HUES6 (cell line): ENCODE data around the gene KLHL29.

Source experiments
- H3K27ac ChIP-seq: 2 replicates; pipeline ENCODE4 v1.7.0; 2013; ENCODE audit warnings: low read depth, mild to moderate bottlenecking, low read length, inconsistent platforms
- H3K27me3 ChIP-seq: 2 replicates; pipeline ENCODE4 v1.6.1; 2013; ENCODE audit warnings: low read length; ENCODE audit not compliant: control insufficient read depth, insufficient read depth
- H3K36me3 ChIP-seq: 2 replicates; pipeline ENCODE4 v1.6.1; 2013; ENCODE audit warnings: low read length; ENCODE audit not compliant: control insufficient read depth, insufficient read depth
- H3K4me1 ChIP-seq: 2 replicates; pipeline ENCODE4 v1.6.1; 2013; ENCODE audit warnings: low read length; ENCODE audit not compliant: control insufficient read depth, insufficient read depth
- H3K4me3 ChIP-seq: 2 replicates; pipeline ENCODE4 v1.5.1; 2013; ENCODE audit warnings: low read depth, low read length
- H3K9ac ChIP-seq: one replicate; pipeline ENCODE4 v1.6.1; 2013; ENCODE audit warnings: mild to moderate bottlenecking, low read length
- H3K9me3 ChIP-seq: 2 replicates; pipeline ENCODE4 v1.6.1; 2013; ENCODE audit warnings: low read depth, low read length; ENCODE audit not compliant: control insufficient read depth, insufficient read depth

KLHL29 gene

DNA sequence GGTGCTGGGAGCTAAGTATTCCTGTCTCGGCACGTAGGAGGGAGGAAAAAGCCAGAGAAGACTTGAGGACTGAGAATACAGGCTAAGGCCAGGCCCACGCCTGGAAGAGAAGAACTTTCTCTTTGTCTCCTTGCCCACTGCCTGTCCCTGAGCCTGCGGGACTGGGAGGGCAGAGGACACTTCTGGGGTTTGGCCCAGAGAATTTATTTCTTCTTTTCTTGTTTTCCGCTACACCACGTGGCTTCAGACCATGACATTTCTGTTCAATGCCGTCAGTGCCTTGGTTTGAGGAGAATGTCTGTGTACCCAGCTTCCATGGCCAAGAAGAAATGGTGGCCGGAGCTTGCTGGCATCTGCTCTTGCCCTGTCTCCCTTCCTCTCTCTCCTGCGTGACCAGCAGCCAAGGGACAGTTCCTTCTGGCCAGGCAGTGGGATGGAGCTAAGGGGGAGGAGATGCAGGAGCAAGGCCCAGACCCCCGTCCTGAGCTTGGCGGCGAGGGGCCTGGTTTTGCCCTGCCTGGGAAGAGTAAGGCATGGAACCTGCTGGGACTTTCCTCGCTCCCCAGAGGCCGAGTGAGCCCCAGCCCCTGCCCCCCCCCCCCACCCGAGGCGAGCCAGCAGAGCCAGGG lies 140.3 kb downstream of the KLHL29 start:
- H3K27ac ChIP-seq = no peak overlapping the region
- H3K27me3 ChIP-seq = no peaks in the 10 kb centered on the region
- H3K9me3 ChIP-seq = no peaks in the 10 kb centered on the region
- H3K9ac ChIP-seq = no peak overlapping the region
- H3K4me3 ChIP-seq = no peak overlapping the region
- H3K4me1 ChIP-seq = peaks cover 21% of the 10 kb centered on the region
- no peaks in the 10 kb centered on the region for H3K36me3 ChIP-seq

DNA sequence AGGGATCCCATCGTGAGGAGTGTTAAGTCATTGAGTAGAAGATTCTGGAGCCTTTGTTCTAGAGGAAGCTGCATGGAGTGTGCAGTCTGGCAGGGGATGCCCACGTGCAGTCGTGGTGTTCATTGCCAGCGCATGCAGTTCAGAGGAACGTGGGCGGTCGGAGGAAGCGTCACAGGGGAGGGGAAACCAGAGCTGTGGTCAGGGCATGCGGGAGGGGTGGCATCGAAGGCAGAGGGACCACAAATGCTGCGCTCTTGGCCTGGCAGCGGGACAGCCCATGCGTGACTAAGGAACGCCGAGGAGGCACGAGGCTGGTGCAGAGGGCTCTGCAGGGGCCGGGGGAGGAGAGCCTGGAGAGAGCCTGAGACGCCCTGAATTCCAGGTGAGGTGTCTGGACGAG lies 141.1 kb downstream of the KLHL29 start:
- no peaks in the 10 kb centered on the region for H3K27me3 ChIP-seq
- peaks cover 17% of the 10 kb centered on the region; the same call in 1 of the 2 replicates for H3K4me1 ChIP-seq
- no peaks in the 10 kb centered on the region for H3K9me3 ChIP-seq
- no peaks in the 10 kb centered on the region for H3K36me3 ChIP-seq
- H3K9ac ChIP-seq = no peak overlapping the region
- no peak overlapping the region for H3K27ac ChIP-seq
- H3K4me3 ChIP-seq = no peak overlapping the region

DNA sequence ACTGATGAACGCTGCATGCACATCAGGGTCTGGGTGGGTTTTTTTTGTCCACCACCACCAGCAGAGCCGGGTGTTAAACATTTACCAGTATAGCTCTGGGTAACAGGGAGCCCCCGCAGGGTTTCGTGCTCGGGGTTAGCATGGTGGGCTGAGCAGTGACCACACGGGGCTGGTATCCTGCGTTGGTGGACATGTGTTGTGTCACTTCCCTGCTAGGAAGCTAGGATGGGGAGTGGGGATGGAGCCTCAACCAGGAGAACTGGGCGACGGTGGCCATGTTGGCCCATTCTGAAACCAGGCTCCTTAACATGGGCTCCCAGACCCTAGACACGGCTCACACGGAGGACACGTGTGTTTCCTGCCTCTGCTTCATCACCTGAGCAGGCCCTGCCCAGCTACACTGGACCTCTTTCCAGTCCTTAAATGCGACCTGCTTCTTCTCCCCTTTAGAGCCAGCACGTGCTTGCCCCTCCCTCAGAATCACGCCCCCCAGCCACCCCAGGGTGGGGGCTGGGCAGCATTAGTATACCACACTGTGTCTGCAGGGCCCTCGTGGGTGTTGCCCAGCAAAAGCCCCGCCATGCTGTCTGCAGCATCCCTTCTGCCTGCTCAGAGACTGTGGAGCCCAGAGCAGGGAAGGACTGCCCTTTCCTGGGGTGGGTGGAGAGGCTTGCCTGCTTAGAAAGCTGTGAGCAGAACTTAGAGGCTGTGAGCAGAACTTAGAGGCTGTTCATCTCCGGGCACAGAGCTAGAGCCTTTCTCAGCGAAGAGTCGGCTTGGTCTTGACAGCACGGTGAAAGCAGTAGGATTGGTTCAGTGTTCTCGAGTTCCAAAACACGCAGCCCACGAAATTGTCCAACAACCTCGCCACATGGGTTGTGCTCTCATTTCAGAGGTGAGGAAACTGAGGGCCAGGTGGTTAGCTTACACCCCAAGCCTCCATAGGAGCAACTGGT lies 142.1 kb downstream of the KLHL29 start:
- Histone ChIP-seq H3K27ac (no peak overlapping the region), H3K9me3 (no peaks in the 10 kb centered on the region), H3K36me3 (no peaks in the 10 kb centered on the region), H3K9ac (no peak overlapping the region), H3K27me3 (no peaks in the 10 kb centered on the region), H3K4me1 (peaks cover 17% of the 10 kb centered on the region; the same call in 1 of the 2 replicates), H3K4me3 (no peak overlapping the region)

DNA sequence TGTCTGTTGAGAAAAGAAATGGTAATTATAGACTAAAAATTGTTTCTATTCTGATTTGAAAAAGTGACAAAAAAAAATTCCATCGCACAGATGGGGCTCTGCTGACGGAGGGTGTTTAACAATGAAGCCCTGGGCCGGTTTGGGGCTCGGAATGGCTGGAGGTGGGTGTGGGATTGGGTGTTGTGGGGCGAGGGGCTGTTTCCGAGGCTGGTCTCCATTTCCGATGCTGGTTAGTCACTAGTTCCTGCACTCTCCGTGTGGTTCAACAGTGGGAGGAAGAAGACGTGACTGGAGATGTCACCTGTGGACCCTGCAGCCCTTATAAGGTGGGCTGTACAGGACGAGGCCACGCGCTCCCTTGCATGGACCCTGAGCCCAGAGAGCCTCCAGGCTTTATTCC lies 143.2 kb downstream of the KLHL29 start:
- Histone ChIP-seq H3K4me1 (peaks cover 25% of the 10 kb centered on the region), H3K27ac (no peak overlapping the region), H3K27me3 (no peaks in the 10 kb centered on the region), H3K9me3 (no peaks in the 10 kb centered on the region), H3K4me3 (no peak overlapping the region), H3K36me3 (no peaks in the 10 kb centered on the region), H3K9ac (no peak overlapping the region)

DNA sequence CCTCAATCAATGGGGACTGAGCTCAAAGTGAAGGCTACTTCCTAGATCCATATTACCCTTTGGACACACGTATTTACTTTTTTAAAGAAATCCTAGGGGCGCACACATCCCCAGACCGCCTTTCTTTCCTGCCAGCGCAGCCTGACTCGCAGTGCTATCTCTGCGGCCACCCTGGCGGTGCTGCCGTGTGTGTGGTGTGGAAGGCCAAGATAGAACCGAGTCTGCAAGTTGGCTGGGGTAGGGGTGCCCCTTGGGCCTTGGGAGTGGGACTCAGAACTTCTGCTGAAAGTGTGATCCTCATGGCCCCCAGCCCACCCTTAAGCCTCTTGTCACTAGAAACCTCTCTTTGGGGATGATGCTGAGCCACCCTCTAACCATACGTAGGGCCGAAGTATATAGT lies 143.7 kb downstream of the KLHL29 start:
- Histone ChIP-seq H3K9me3 (no peaks in the 10 kb centered on the region), H3K27me3 (no peaks in the 10 kb centered on the region), H3K4me3 (no peak overlapping the region), H3K27ac (no peak overlapping the region), H3K4me1 (peaks cover 25% of the 10 kb centered on the region), H3K9ac (no peak overlapping the region), H3K36me3 (no peaks in the 10 kb centered on the region)

DNA sequence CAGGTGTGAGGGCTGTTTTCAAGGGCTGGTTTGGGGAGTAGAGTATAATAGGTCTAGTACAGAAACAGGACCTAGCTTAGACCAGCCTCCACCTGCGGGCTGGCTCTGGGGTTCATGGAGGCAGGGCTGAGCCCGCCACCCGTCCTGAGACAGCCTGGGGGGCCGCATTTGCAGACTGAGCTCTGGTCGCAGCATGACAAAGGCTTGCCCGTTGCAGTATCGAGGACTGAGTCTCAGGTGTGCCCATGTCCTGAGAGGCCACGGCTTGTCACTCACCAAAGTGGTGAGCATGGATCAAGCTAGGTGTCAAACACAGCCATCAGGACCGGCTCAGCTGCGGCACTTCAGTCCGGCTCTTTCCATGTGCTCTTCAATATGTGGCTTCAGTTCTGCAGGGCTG lies 144.7 kb downstream of the KLHL29 start:
- H3K36me3 ChIP-seq = no peaks in the 10 kb centered on the region
- no peak overlapping the region for H3K9ac ChIP-seq
- H3K27ac ChIP-seq = no peak overlapping the region
- H3K4me1 ChIP-seq = peaks cover 24% of the 10 kb centered on the region
- no peaks in the 10 kb centered on the region for H3K9me3 ChIP-seq
- no peak overlapping the region for H3K4me3 ChIP-seq
- H3K27me3 ChIP-seq = no peaks in the 10 kb centered on the region

DNA sequence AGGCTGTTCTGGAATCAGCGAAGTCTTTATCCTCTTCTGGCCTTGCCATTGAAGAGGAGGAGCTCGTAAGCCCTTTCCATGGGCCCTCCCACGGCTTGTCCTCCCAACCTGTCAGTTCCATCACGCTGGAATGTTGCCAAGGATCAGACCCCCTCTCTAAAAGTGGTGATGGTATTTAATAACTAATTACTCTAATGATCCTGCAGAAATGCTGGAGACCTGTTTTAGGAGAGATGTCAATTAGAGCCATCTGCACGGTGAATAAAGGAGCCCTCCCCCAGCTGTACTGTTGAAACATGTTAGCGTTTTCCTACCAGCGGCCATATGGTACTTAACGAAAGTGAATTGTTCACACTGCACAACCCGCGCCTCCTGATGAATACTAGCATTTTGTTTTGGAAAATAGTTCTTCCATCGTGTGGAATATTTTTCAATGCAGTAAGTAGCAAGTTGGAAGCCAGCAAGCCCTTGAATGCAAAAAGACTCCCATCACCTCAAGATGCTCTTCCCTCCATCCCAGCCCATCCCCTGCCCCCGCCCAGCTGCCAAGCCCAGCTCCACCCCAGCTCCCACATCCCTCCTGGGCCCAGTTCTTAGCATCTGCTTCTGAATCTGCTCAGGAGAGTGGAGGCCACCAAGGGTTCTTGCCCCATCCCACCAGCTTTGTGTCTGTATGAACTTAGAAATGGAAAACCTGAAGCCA lies 145.4 kb downstream of the KLHL29 start:
- no peak overlapping the region for H3K27ac ChIP-seq
- no peak overlapping the region for H3K9ac ChIP-seq
- H3K9me3 ChIP-seq = no peaks in the 10 kb centered on the region
- peaks cover 24% of the 10 kb centered on the region for H3K4me1 ChIP-seq
- no peaks in the 10 kb centered on the region for H3K36me3 ChIP-seq
- H3K27me3 ChIP-seq = no peaks in the 10 kb centered on the region
- H3K4me3 ChIP-seq = no peak overlapping the region

DNA sequence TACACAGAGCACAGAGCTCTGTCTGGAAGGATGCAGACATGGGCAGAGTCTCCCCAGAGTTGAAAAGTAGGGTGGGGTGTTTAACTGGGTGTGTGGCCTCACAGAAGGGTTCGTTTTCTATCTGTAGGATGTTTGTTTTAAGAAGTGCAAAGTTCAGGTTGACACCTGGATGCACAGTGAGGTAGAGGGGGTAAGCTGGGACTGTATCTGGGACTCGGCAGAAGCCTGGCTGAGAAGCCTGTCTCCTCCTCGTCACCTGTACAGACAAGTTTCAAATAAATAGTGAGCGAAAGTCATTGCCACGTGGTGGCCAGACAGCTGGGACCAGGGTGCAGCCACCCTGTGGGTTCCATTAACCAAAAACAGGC lies 145.9 kb downstream of the KLHL29 start:
- Histone ChIP-seq H3K36me3 (no peaks in the 10 kb centered on the region), H3K9me3 (no peaks in the 10 kb centered on the region), H3K9ac (no peak overlapping the region), H3K27ac (no peak overlapping the region), H3K4me1 (peaks cover 24% of the 10 kb centered on the region), H3K27me3 (no peaks in the 10 kb centered on the region), H3K4me3 (no peak overlapping the region)

DNA sequence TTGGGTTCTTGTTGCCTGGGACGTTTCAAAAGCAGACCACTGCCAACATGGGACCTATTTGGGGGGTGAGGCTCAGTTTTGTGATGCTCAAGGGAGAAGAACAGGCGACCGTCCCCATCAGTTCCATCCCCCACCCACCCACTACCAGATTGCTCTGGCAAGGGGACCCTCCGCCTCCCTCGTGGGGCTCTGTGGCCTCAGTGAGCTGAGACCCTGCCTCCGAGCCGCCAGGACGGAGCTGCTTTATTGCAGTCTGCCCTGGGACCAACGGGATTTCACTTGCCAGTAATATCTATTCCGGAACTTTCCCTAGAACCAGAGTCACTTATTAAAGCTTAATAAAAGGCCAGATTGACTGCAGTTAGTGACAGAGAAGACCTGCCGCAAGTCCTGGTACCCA lies 146.3 kb downstream of the KLHL29 start:
- no peaks in the 10 kb centered on the region for H3K27me3 ChIP-seq
- H3K4me3 ChIP-seq = no peak overlapping the region
- no peaks in the 10 kb centered on the region for H3K9me3 ChIP-seq
- H3K27ac ChIP-seq = no peak overlapping the region
- H3K4me1 ChIP-seq = peaks cover 24% of the 10 kb centered on the region
- H3K9ac ChIP-seq = no peak overlapping the region
- H3K36me3 ChIP-seq = no peaks in the 10 kb centered on the region

DNA sequence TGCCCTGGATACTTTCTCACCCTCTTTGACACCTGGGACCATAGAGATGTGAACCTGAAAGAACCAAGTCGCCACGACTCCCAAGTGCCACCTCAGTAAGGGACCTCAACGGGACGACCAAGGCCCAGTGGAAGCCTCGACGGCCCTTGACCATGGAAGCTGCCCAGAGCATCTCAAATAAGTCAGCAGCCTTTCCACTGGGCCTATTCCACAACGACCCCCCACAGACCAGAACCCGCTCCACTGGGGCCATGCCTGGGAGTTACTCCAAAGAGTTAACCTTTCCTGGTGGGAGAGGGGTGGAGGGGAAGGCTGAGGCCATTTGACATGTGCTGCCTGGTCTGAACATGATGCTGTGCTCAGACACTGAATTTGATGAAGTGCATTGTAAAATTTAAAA lies 146.9 kb downstream of the KLHL29 start:
- H3K9me3 ChIP-seq = no peaks in the 10 kb centered on the region
- H3K27me3 ChIP-seq = no peaks in the 10 kb centered on the region
- H3K9ac ChIP-seq = no peak overlapping the region
- no peaks in the 10 kb centered on the region for H3K36me3 ChIP-seq
- H3K27ac ChIP-seq = no peak overlapping the region
- no peak overlapping the region for H3K4me3 ChIP-seq
- peaks cover 24% of the 10 kb centered on the region for H3K4me1 ChIP-seq
